ENCODE data around the gene PPIF. TPM values are rescaled to one million over a fixed set of nuclear protein-coding genes. Genes with fewer than 3 reads are reported as not detected.

PPIF gene
- total RNA-seq, 2 donors from 2014 or later: 30.6 to 69.1 TPM

DNA sequence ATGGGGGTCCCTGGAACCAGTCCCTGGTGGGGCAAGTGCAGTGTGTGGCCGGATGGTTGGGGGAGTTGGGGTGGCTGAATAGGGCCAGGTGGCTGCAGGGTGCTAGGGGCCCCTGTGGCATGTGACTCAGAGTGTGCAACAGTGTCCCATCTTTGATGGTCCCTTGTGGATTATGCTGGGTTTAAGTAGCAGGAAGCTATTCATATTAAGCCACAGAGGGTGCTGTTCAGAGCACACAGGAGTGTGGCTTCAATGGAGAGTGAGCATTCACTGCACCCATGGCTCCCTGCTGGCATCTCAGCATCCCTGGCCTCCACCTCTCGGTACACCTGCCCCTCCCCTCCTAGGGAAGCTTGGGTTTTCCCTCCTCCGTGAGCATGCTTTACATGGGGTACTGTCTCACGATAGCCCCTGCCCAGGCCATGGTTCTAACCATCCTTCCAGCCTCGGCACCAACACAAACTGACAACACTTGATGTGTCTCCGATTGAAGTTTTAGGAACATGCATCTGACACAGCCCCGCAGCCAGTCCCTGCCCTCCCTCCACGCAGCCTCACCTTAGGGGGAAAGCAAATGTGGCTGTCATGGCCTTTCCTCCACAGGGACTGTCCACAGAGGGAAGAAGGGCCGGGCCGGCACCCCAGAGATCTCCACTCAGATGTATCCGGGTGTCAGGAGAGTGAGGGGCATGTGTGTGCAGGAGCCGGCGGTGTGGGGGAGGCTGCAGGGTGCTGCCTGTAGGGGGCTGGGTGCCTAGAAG, 30.4 kb upstream of the PPIF start:
- Histone ChIP-seq H3K36me3 (no peaks in the 10 kb centered on the region), H3K27ac (no peak overlapping the region), H3K9me3 (no peaks in the 10 kb centered on the region), H3K27me3 (replicated peaks; ENCODE audit: insufficient read depth) (no peaks in the 10 kb centered on the region), H3K4me3 (no peak overlapping the region), H3K4me1 (replicated peaks) (no peaks in the 10 kb centered on the region)
- intact Hi-C loops (cut with DNase I): no loop called here
- TF ChIP-seq, protein P1, sequence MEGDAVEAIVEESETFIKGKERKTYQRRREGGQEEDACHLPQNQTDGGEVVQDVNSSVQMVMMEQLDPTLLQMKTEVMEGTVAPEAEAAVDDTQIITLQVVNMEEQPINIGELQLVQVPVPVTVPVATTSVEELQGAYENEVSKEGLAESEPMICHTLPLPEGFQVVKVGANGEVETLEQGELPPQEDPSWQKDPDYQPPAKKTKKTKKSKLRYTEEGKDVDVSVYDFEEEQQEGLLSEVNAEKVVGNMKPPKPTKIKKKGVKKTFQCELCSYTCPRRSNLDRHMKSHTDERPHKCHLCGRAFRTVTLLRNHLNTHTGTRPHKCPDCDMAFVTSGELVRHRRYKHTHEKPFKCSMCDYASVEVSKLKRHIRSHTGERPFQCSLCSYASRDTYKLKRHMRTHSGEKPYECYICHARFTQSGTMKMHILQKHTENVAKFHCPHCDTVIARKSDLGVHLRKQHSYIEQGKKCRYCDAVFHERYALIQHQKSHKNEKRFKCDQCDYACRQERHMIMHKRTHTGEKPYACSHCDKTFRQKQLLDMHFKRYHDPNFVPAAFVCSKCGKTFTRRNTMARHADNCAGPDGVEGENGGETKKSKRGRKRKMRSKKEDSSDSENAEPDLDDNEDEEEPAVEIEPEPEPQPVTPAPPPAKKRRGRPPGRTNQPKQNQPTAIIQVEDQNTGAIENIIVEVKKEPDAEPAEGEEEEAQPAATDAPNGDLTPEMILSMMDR (IDR thresholded peaks at IDR 0.05): no peak
- TF ChIP-seq POLR2AphosphoS5 (IDR thresholded peaks at IDR 0.05) (no peak), POLR2A (IDR thresholded peaks at IDR 0.05) (no peak)
- no peak for DNase-seq (ENCODE audit: low spot score)
- WGBS: 36% methylated on average over 13 of the region's 13 CpGs

DNA sequence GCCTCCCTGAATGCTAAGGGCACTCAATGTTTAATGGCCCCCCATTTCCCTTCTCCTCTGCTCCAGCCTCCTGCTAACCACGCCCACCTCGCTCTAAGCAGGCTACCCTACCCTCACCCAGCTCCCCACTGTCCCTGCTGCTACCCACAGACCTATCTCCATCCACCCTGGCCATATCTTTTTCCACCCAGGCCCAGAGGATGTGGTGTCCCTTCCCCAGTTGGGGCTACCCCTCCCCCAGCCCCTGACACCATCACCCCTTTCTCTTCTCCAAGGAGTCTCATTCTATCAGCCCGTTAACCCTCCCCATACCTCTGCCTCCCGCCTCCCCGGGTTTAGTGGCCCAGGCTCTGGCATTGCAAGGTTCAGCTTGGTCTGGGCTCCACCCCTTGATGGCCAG, 28.9 kb upstream of the PPIF start:
- WGBS: 95% methylated on average over 5 of the region's 5 CpGs
- Histone ChIP-seq H3K9me3 (no peaks in the 10 kb centered on the region), H3K4me1 (replicated peaks) (no peaks in the 10 kb centered on the region), H3K4me3 (no peak overlapping the region), H3K27me3 (replicated peaks; ENCODE audit: insufficient read depth) (no peaks in the 10 kb centered on the region), H3K36me3 (no peaks in the 10 kb centered on the region), H3K27ac (no peak overlapping the region)
- DNase-seq (ENCODE audit: low spot score): no peak
- TF ChIP-seq, protein P1 (IDR thresholded peaks at IDR 0.05): no peak
- TF ChIP-seq POLR2AphosphoS5 (IDR thresholded peaks at IDR 0.05) (no peak), POLR2A (IDR thresholded peaks at IDR 0.05) (no peak)
- intact Hi-C loops (cut with DNase I): no loop called here

DNA sequence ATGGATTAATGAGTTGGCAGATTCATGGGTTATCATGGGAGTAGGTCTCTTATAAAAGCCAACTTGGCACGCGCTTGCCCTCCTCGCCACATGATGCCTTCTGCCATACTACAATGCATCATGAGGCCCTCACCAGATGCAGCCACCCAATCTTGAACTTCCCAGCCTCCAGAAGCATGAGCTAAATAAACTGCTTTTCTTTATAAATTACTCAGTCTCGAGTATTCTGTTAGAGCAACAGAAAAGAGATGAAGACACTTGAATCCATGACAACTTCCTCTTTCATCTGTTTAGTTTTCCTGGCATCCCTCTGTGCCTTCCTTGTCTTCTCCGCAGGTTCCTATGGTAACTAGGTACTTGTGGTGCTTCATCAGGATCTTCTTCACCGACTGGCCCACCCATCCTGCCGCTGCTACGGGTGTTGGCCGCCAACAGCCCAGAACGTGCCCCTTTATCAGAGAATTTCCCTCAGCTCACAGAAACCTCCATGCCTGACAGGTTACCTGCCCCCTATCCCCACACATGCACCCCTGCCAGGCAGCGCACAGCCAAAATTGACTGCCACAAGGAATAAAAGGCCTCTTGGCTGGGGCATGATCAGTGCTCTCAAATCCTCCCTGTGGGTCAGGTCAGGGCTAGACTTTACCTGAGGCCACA, 28.0 kb upstream of the PPIF start:
- 82% methylated on average over 11 of the region's 11 CpGs for WGBS
- no peaks in the 10 kb centered on the region for H3K4me1 ChIP-seq (replicated peaks)

DNA sequence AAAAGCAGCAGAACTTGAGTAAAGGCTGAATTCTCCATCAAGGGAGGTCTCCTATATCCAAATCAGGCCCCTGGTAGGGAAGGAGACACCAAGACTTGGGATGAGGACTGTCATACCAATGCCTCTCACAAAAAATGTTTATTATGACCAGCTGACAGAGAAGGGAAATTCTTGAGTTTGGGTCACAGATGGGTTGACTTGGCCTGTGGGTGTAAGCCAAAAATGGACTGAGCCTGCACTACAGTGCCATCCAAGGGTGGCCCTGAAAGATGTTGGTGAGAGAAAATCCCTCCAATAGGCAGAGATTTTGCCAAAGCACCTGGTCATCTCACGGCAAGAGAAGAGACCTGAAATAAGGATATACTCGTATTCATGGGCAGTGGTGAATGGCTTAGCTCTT, 27.0 kb upstream of the PPIF start:
- no peak for DNase-seq (ENCODE audit: low spot score)
- no peaks in the 10 kb centered on the region for H3K36me3 ChIP-seq
- 93% methylated on average over 2 of the region's 2 CpGs for WGBS
- TF ChIP-seq, protein P1 (IDR thresholded peaks at IDR 0.05): no peak
- H3K9me3 ChIP-seq: no peaks in the 10 kb centered on the region
- no peaks in the 10 kb centered on the region for H3K4me1 ChIP-seq (replicated peaks)
- H3K4me3 ChIP-seq: no peak overlapping the region
- no peaks in the 10 kb centered on the region for H3K27me3 ChIP-seq (replicated peaks; ENCODE audit: insufficient read depth)
- no peak overlapping the region for H3K27ac ChIP-seq
- intact Hi-C loops (cut with DNase I): no loop called here

More for the DNA sequence above, 28.0 kb upstream of the PPIF start:
- intact Hi-C loops (cut with DNase I): no loop called here
- Histone ChIP-seq H3K9me3 (no peaks in the 10 kb centered on the region), H3K27ac (no peak overlapping the region), H3K4me3 (no peak overlapping the region), H3K36me3 (no peaks in the 10 kb centered on the region), H3K27me3 (replicated peaks; ENCODE audit: insufficient read depth) (no peaks in the 10 kb centered on the region)
- TF ChIP-seq, protein P1 (IDR thresholded peaks at IDR 0.05): no peak
- no peak for TF ChIP-seq POLR2AphosphoS5 (IDR thresholded peaks at IDR 0.05)
- DNase-seq (ENCODE audit: low spot score): no peak
